ENCODE data around the gene CBR4. TPM values are rescaled to one million over a fixed set of nuclear protein-coding genes. Genes with fewer than 3 reads are reported as not detected.

The CBR4 gene
- total and polyA plus RNA-seq, 2 experiments from 2014 or later, result 36.9 to 38.1 TPM

GRCh38 chr4:169005453-169006099, 4.5 kb downstream of the CBR4 start (continued):
- TF ChIP-seq CTCF (conservative IDR thresholded peaks at IDR 0.05; ENCODE audit: low read depth in 2 of 2), result peak in 1 of 2 experiments; percentile 40; a peak in 3 of 4 replicates
- no peak for TF ChIP-seq CREB1 (CRISPR knock-in tag; IDR thresholded peaks at IDR 0.05; ENCODE audit: low read depth)

GRCh38 chr4:169000315-169000714, 9.7 kb downstream of the CBR4 start:
- peaks cover 28% of the 10 kb centered on the region; the same call in 1 of the 2 replicates for H3K36me3 ChIP-seq (ENCODE audit: insufficient read depth)
- peaks cover 68% of the 10 kb centered on the region for H3K36me3 Mint-ChIP-seq (ENCODE audit: low read depth)
- no peak for ATAC-seq
- peaks cover 2% of the 10 kb centered on the region for H3K27me3 Mint-ChIP-seq (ENCODE audit: insufficient read depth, low read depth, poor library complexity)
- H4K20me1 ChIP-seq (replicated peaks; ENCODE audit: insufficient read depth), result peaks cover 4% of the 10 kb centered on the region; the same call in 1 of the 2 replicates
- H3K4me2 ChIP-seq, result no peak overlapping the region
- no peak overlapping the region for H3K27ac ChIP-seq (ENCODE audit: low read depth)
- H3K27me3 ChIP-seq (ENCODE audit: insufficient read depth), result no peaks in the 10 kb centered on the region
- no peaks in the 10 kb centered on the region for H3K4me1 Mint-ChIP-seq
- no peaks in the 10 kb centered on the region for H3K9me3 Mint-ChIP-seq
- no peak overlapping the region for H3K27ac Mint-ChIP-seq
- H3K4me3 Mint-ChIP-seq, result no peak overlapping the region
- no peaks in the 10 kb centered on the region for H3F3A ChIP-seq (replicated peaks; ENCODE audit: low read depth)
- peaks cover 15% of the 10 kb centered on the region for H3K79me2 ChIP-seq (replicated peaks; ENCODE audit: insufficient read depth)
- no peak for DNase-seq (ENCODE audit: low spot score)
- H3K9me2 ChIP-seq (ENCODE audit: insufficient read depth), result no peaks in the 10 kb centered on the region
- H3K4me1 ChIP-seq (ENCODE audit: insufficient read depth), result no peaks in the 10 kb centered on the region
- no peak overlapping the region for H2AFZ ChIP-seq
- H3K4me3 ChIP-seq, result no peak overlapping the region
- TF ChIP-seq EZH2phosphoT487 (IDR thresholded peaks at IDR 0.05; ENCODE audit: unreplicated experiment), result no peak
- no peak for TF ChIP-seq CTCF (conservative IDR thresholded peaks at IDR 0.05; ENCODE audit: low read depth in 2 of 2)
- TF ChIP-seq ETS1 (IDR thresholded peaks at IDR 0.05), result no peak
- TF ChIP-seq ZNF462 (CRISPR knock-in tag; IDR thresholded peaks at IDR 0.05), result no peak
- no peak for TF ChIP-seq ZNF114 (CRISPR knock-in tag; IDR thresholded peaks at IDR 0.05)
- no peak for TF ChIP-seq REST (IDR thresholded peaks at IDR 0.05; ENCODE audit: unreplicated experiment)
- no peak for TF ChIP-seq ZNF331 (CRISPR knock-in tag; IDR thresholded peaks at IDR 0.05; ENCODE audit: low read depth)
- no peak for TF ChIP-seq CREB1 (CRISPR knock-in tag; IDR thresholded peaks at IDR 0.05; ENCODE audit: low read depth)

All from GM23338 (cell line).